CD4-positive, alpha-beta T cell (primary cell): Measurements from ENCODE around the gene FBXL17. TPM values are rescaled to one million over a fixed set of nuclear protein-coding genes. Genes with fewer than 3 reads are reported as not detected.

ENCODE experiments used
- ATAC-seq: fragments of 200-7000 bp; cut with Tn5 transposase; one replicate; pipeline ENCODE4 v1.10.0; 2022; ENCODE audit warnings: mild to moderate bottlenecking; ENCODE audit not compliant: poor library complexity
- CTCF ChIA-PET: fragments of 350-600 bp; sonication (Branson Sonifier 250); formaldehyde crosslinking; loops from one replicate; lab custom pipeline; 2021; ENCODE audit warnings: antibody characterized with exemption, inconsistent platforms; lab: Charles Lee
- POLR2A ChIA-PET: fragments of 350-600 bp; sonication (Branson Sonifier 250); formaldehyde crosslinking; loops from one replicate; lab custom pipeline; 2021; ENCODE audit warnings: antibody characterized with exemption, inconsistent platforms; lab: Charles Lee
- DNase-seq, 14 experiments: peaks; one replicate each; pipeline ENCODE4 v3.0.0-alpha.2; 2013 to 2020; ENCODE audit warnings: mixed read lengths in 2 of 14
- H3K27ac ChIP-seq, 2 donors: one replicate each; pipeline versions ENCODE4 v1.5.1 to v1.7.0; 2013; ENCODE audit warnings: low read length in 2 of 2, low read depth in 1 of 2, mild to moderate bottlenecking in 1 of 2
- H3K27me3 ChIP-seq, 2 experiments: 1 replicate in 1 of 2; 2 replicates in 1 of 2; pipeline versions ENCODE4 v1.6.1 to v1.7.0; 2013; ENCODE audit warnings: low read length in 2 of 2, control low read depth in 1 of 2, mild to moderate bottlenecking in 1 of 2, moderate library complexity in 1 of 2; ENCODE audit not compliant: insufficient read depth in 2 of 2, control insufficient read depth in 1 of 2
- H3K36me3 ChIP-seq: one replicate; pipeline ENCODE4 v1.6.1; 2013; ENCODE audit warnings: low read length, control low read depth; ENCODE audit not compliant: insufficient read depth
- H3K4me1 ChIP-seq: one replicate; pipeline ENCODE4 v1.6.1; 2013; ENCODE audit warnings: low read length, control low read depth; ENCODE audit not compliant: insufficient read depth
- H3K4me3 ChIP-seq: one replicate; pipeline ENCODE4 v1.5.1; 2013; ENCODE audit warnings: mild to moderate bottlenecking, low read length, moderate library complexity
- H3K9me3 ChIP-seq, 2 experiments: 1 replicate in 1 of 2; 2 replicates in 1 of 2; pipeline versions ENCODE4 v1.6.1 to v1.7.0; 2013; ENCODE audit warnings: low read length in 2 of 2, mild to moderate bottlenecking in 2 of 2, control low read depth in 1 of 2, moderate library complexity in 1 of 2; ENCODE audit not compliant: control insufficient read depth in 1 of 2, insufficient read depth in 1 of 2
- H3K27ac Mint-ChIP-seq: one replicate; pipeline ENCODE4 v1.8.0; 2020; ENCODE audit warnings: mixed read lengths
- H3K27me3 Mint-ChIP-seq: one replicate; pipeline ENCODE4 v1.8.0; 2021; ENCODE audit warnings: mixed read lengths
- H3K36me3 Mint-ChIP-seq: one replicate; pipeline ENCODE4 v1.8.0; 2021; ENCODE audit warnings: low read depth, mixed read lengths
- H3K4me1 Mint-ChIP-seq: one replicate; pipeline ENCODE4 v1.8.0; 2021; ENCODE audit warnings: low read depth, mixed read lengths
- H3K4me3 Mint-ChIP-seq: one replicate; pipeline ENCODE4 v1.8.0; 2020; ENCODE audit warnings: mild to moderate bottlenecking, mixed read lengths
- H3K9me3 Mint-ChIP-seq: one replicate; pipeline ENCODE4 v1.8.0; 2020; ENCODE audit warnings: mixed read lengths
- CTCF ChIP-seq: fragments of 200-600 bp; IDR thresholded peaks from one replicate; pipeline ENCODE4 v1.8.0; 2022; ENCODE audit warnings: antibody characterized with exemption, mild to moderate bottlenecking
- intact Hi-C, 2 experiments: fragments of 100-400 bp; cut with DNase I in 1 of 2; cut with micrococcal nuclease in 1 of 2; formaldehyde crosslinking; loops; one replicate each; pipeline versions ENCODE4 v1.15.1 to v1.9.0; 2023 to 2025; cut with DNase I, micrococcal nuclease
- total RNA-seq, 174 experiments: library from RNA in 2 of 174; stranded (reverse) in 2 of 174; gene quantifications; one replicate each; pipeline ENCODE4 v1.2.3 and lab custom pipeline; 2021 to 2026

FBXL17 gene
- total RNA-seq, 2 experiments from 2014 or later, result 17.9 to 21.1 TPM

- H3K4me1 ChIP-seq, result no peaks in the 10 kb centered on the region
- no peak for ATAC-seq
- H3K27ac ChIP-seq, result no peak overlapping the region
- Mint-ChIP-seq H3K4me1 (no peaks in the 10 kb centered on the region), H3K27ac (no peak overlapping the region), H3K27me3 (no peaks in the 10 kb centered on the region), H3K4me3 (no peak overlapping the region), H3K9me3 (no peaks in the 10 kb centered on the region), H3K36me3 (no peaks in the 10 kb centered on the region)
- no peaks in the 10 kb centered on the region for H3K36me3 ChIP-seq
- DNase-seq, result no peak
- no peaks in the 10 kb centered on the region for H3K27me3 ChIP-seq
- H3K4me3 ChIP-seq, result no peak overlapping the region
- ChIA-PET CTCF (no interaction called here), POLR2A (no interaction called here)
- no peaks in the 10 kb centered on the region for H3K9me3 ChIP-seq
- intact Hi-C loops, result no loop called here
- no peak for TF ChIP-seq CTCF
Observed at GRCh38 chr5:107832746-107833145, 549.2 kb downstream of the FBXL17 start.

- TF ChIP-seq CTCF, result no peak
- Histone ChIP-seq H3K27me3 (no peaks in the 10 kb centered on the region), H3K4me3 (no peak overlapping the region), H3K9me3 (no peaks in the 10 kb centered on the region), H3K36me3 (no peaks in the 10 kb centered on the region), H3K27ac (no peak overlapping the region), H3K4me1 (no peaks in the 10 kb centered on the region)
- intact Hi-C loops, result no loop called here
- Mint-ChIP-seq H3K27ac (no peak overlapping the region), H3K9me3 (no peaks in the 10 kb centered on the region), H3K36me3 (no peaks in the 10 kb centered on the region), H3K4me3 (no peak overlapping the region), H3K27me3 (no peaks in the 10 kb centered on the region), H3K4me1 (no peaks in the 10 kb centered on the region)
- ATAC-seq (no peak), DNase-seq (no peak)
- ChIA-PET CTCF (no interaction called here), POLR2A (no interaction called here)
Observed at GRCh38 chr5:107831612-107832395, 550.1 kb downstream of the FBXL17 start.

GRCh38 chr5:107830750-107831149, 551.1 kb downstream of the FBXL17 start:
- no peak overlapping the region for H3K4me3 ChIP-seq
- peaks cover 0 to 5% of the 10 kb centered on the region in 2 experiments for H3K27me3 ChIP-seq
- H3K27ac ChIP-seq, result no peak overlapping the region
- H3K36me3 ChIP-seq, result no peaks in the 10 kb centered on the region
- H3K36me3 Mint-ChIP-seq, result no peaks in the 10 kb centered on the region
- DNase-seq (no peak), ATAC-seq (no peak)
- no peak overlapping the region for H3K4me3 Mint-ChIP-seq
- POLR2A ChIA-PET, result no interaction called here
- no peak overlapping the region for H3K27ac Mint-ChIP-seq
- CTCF ChIA-PET, result no interaction called here
- H3K9me3 Mint-ChIP-seq, result no peaks in the 10 kb centered on the region
- peaks cover 5% of the 10 kb centered on the region for H3K27me3 Mint-ChIP-seq
- no peaks in the 10 kb centered on the region for H3K4me1 Mint-ChIP-seq
- no peak for TF ChIP-seq CTCF
- no peaks in the 10 kb centered on the region for H3K4me1 ChIP-seq
- no peaks in the 10 kb centered on the region for H3K9me3 ChIP-seq
- intact Hi-C loops, result no loop called here
